HG03095 (cell line): ENCODE results near the gene DIP2C.
"Not testable (repeated sequence)": the region's sequence is repeated elsewhere in the genome, so short reads cannot be mapped to it uniquely, and the experiment has no call there.

ENCODE experiments used
- ATAC-seq: cut with Tn5 transposase; IDR thresholded peaks from one replicate; pipeline ENCODE4 v1.9.1; 2021; ENCODE audit warnings: moderate library complexity; ENCODE audit not compliant: unreplicated experiment

The DIP2C gene

GRCh38 chr10:543862-544822, 145.3 kb downstream of the DIP2C start:
- no peak for ATAC-seq

GRCh38 chr10:543131-543530, 146.3 kb downstream of the DIP2C start:
- no peak for ATAC-seq

- ATAC-seq = no peak
Measured at GRCh38 chr10:541750-542371, 147.6 kb downstream of the DIP2C start.

- ATAC-seq = no peak
Measured at GRCh38 chr10:541041-541440, 148.4 kb downstream of the DIP2C start.

- no peak for ATAC-seq
Measured at GRCh38 chr10:538895-539294, 150.6 kb downstream of the DIP2C start.

GRCh38 chr10:536935-537334, 152.5 kb downstream of the DIP2C start:
- no peak for ATAC-seq

- no peak for ATAC-seq
Measured at GRCh38 chr10:536371-536925, 153.0 kb downstream of the DIP2C start.

- no peak for ATAC-seq
Measured at GRCh38 chr10:535952-536351, 153.5 kb downstream of the DIP2C start.

- no peak for ATAC-seq
Measured at GRCh38 chr10:535051-535450, 154.4 kb downstream of the DIP2C start.

GRCh38 chr10:534047-534566, 155.4 kb downstream of the DIP2C start:
- ATAC-seq = no peak

GRCh38 chr10:533611-534010, 155.9 kb downstream of the DIP2C start:
- ATAC-seq = no peak

- no peak for ATAC-seq
Measured at GRCh38 chr10:533186-533585, 156.3 kb downstream of the DIP2C start.

- not testable (repeated sequence) for ATAC-seq
Measured at GRCh38 chr10:532331-532730, 157.1 kb downstream of the DIP2C start.

- ATAC-seq = no peak
Measured at GRCh38 chr10:531541-531940, 157.9 kb downstream of the DIP2C start.

GRCh38 chr10:530717-531116, 158.8 kb downstream of the DIP2C start:
- no peak for ATAC-seq

GRCh38 chr10:529468-530230, 159.8 kb downstream of the DIP2C start:
- no peak for ATAC-seq

GRCh38 chr10:528173-529165, 161.0 kb downstream of the DIP2C start:
- no peak for ATAC-seq

GRCh38 chr10:527416-527815, 162.1 kb downstream of the DIP2C start:
- no peak for ATAC-seq

- no peak for ATAC-seq
Measured at GRCh38 chr10:526651-527312, 162.7 kb downstream of the DIP2C start.
